NCI-H774 (cell line): Measurements from ENCODE around the gene NAA35.
"Not testable (repeated sequence)": the region's sequence is repeated elsewhere in the genome, so short reads cannot be mapped to it uniquely, and the experiment has no call there.

Source experiments
- DNase-seq: peaks from one replicate; lab custom pipeline; 2025; lab: John Stamatoyannopoulos, UW

Gene NAA35

DNA sequence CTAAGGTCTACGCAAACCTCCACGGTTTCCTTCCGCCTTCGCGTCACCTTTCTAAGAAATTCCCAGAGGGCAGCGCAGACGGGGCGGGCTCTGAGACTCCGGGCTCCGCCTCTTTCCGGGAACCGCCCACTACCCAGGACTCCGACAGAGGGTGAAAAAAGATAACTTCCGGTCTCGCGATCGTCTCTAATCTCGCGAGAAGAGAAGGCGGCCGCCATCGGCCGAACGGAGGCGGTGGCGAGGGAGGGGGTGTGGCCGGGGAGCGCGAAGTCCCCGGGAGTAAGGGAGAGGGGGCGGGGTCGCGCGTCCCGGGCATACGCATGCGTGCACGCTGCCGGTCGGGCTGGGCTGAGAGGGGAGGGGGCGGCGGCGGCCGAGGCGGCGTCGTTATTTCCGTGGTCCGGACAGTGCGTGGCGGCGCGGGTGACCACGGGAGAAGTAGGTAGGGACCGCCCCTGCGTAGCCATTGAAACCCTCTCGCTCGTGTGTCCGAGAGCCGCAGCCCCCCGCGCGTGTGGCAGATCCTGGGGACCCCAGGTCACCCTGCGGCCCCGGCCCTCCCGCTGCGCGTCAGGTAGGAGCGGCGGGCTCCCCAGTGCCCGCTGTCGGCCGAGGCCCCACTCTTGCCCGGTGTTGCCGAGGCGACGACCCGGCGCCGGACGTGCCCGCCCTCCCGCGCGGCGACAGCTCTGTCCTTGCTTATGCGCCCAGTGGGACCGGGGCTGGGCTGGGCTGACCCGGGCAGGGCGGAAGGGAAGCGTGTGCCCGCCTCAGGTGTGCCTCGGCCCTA lies at the start of gene NAA35:
NAA35 (plus strand) TSS at position 315 of the 790 bp plus-strand sequence. CDS start 1,014 bp downstream, outside the sequence.
- peak; percentile 97 for DNase-seq

DNA sequence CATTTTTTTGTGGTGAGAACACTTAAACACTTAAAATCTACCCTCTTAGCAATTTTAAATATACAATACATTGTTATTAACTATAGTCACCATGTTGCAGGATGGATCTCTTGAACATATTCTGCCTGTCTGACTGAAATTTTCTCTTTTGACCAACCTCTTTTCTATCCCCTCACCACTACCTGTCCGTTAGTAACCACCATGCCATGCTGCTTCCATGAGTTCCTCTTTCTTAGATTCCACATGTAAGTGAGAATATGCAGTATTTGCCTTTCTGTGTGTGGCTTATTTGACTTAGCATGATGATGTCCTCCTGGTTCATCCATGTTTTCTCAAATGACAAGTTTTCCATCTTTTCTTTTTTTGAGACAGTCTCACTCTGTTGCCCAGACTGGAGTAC lies 48.5 kb upstream of the NAA35 start:
- DNase-seq = no peak

DNA sequence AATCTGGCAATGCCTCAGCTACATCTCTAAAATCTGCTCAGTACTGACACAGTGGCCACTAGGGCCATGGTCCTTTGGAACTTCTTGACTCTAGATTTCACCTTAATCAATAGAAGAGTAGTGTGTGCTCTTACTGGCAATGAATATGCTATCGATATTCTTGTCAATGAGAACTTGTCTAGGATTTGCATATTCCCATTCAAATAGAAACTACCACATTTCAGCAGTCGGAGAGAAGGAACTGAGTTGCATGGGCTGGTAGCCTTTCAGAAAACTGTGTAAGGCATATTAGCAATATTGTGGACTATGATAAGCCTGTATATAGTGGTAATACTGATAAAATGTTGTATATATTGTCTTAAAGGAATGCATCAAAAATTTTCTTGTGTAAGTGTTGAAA lies 45.3 kb upstream of the NAA35 start:
- DNase-seq = no peak

DNA sequence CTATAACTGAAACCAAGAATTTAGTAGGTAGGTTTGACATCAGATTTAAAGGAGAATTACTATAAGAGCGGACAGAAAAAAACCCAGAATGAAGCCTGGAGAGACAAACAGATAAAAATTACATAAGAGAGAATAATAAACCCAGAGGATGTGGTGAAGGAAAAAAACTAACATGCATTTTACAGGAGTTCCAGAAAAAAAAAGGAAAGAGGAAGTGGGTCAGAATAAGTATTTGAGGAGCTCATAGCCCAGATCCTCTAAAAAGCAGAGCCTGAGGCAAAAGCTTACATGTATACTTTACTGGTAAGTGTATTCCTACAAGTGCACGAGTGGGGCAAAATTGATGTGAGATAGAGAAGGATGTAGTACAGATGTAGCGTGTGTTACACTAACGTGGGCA lies 43.1 kb upstream of the NAA35 start:
- DNase-seq = no peak

DNA sequence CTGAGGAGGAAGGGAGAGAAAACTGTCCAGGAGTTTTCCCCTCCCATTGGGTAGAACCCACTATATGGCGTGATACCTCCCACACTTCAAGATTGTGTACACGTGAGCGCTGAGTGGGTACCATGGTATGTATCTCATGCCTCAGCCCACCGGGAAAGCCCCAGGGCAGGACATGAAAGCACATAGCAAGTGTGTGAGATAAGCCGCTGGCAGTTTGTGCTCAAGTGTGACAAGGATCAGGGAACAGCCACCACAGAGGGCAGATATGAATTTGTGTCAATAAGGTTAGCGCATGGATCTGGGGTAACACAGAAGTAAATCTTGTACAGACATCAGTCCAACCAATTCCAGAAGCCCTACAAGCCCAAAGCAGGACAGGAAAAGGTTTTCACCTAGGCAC lies 42.6 kb upstream of the NAA35 start:
- DNase-seq = no peak

DNA sequence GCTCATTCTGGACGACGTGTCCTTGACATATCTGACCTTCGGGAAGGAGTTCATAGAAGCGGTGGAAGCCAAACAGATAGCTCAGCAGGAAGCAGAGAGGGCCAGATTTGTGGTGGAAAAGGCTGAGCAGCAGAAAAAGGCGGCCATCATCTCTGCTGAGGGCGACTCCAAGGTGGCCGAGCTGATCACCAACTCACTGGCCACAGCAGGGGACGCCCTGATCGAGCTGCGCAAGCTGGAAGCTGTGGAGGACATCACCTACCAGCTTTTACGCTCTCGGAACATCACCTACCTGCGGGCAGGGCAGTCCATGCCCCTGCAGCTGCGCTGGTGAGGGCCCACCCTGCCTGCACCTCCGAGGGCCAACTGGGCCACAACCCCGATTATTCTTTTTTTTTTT lies 41.6 kb upstream of the NAA35 start:
- DNase-seq = no peak

DNA sequence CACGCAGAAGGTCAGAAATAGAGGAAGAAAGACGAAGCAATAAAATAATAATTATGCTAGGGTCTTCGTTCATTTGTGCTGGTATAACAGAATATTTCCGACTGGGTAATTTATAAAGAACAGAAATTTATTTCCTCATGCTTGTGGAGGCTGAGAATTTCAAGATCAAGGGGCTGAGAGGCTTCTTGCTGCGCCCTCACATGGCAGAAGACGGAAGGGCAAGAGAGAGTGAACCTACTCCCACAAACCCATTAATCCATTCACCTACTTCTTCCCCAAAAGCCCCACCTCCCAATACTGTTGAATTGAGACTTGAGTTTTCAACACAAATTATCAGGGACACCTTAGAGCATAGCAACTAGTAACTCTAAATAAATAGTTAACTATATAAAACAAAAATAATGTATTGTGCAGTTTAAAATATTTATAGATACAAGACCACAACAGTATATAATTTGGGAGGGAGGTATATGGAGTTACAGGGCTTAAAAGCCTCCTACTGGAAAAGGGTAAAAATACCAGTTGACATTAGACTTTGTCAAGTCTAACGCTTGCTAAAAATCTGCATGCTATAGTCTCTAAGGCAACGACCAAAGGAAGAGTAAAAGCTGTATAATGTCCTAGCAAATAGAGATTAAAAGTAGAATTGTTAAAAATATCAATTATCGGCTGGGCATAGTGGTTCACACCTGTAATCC lies 40.3 kb upstream of the NAA35 start:
- DNase-seq = no peak

DNA sequence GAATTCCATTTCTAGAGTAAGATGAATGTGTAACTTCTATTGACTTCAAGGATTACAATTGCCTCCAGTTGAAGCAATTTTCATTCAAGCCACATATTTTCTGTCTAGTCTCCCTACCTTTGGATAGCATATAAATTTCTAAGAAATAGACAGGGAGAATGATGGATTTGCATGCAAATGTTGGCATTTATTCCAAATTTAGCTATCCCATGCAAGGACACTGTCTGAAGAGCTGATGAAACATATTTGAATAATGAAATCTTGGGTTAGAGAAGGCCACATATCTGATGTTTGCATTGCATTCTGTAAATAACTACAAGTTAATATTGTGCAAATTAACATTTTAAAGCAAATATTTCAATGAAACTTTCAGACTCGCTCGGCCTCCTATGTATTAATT lies 36.0 kb upstream of the NAA35 start:
- no peak for DNase-seq

DNA sequence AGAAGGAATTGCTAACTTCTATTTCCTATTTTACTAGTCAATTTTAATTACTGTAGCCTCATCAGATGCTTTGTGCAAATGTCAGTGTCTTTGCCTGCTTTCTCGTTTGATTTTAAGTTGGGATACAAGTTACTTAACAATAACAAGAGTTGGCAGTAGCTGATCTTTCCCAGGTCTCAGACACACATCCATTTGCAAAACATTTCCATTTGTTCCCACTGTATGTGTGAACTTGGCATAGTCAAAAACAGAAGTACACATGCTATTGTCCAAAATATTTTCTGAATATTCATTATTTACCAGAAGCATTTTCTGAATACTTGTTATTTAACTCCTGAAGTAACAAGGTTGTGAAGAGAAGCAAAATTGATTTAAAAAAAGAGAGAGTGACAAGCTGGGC lies 35.0 kb upstream of the NAA35 start:
- DNase-seq = no peak

DNA sequence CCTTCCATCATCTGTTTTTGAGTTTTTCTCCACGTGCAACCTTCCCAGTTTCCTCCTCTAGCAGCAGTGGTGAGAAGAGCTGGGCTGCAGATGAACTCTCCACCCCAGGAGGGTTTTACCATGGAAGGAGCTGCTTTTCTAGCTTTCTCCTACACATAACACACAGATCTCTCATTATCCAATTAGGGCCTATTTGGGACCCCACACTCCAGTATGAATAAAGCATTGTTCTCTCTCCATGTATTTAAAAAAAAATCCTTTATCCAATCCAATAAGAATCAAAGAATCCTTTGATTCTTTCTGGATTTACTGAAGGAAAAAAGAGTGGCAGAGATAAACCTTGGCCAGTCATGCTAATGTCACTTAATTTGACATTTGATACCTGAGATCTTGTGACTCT lies 31.6 kb upstream of the NAA35 start:
- no peak for DNase-seq

DNA sequence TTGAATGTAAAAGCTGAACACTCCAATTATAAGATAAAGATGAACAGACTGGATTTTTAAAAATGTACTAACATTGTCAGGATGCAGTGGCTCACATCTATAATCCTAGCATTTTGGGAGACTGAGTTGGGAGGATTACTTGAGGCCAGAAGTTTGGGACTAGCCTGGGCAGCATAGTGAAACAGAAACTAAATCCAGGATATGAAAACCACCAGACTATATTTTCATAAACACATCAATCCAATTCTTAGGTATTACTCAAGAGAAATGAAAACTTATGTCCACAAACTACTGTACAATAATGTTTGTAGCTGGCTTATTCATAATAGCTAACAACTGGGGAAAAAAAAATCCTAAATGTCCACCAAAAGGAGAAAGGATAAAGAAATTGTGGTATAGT lies 26.8 kb upstream of the NAA35 start:
- DNase-seq = no peak

DNA sequence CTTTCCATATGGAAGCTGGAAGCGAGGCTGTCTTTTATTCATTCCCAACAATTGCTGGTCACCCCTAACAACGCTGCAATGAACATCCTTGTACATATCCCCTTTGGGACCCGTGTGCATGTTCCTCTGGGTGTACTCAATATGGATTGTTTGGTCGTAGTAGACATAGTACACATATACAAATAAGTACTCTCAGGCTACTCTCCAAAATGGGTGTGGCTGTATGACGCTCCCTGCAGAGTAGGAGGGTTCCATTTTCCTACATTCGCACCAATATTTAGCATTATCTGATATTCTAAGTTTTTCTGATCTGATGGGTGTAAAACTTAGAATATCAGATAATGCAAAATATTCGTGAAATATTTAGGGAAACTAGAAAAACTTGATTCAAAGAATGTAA lies 23.2 kb upstream of the NAA35 start:
- no peak for DNase-seq

DNA sequence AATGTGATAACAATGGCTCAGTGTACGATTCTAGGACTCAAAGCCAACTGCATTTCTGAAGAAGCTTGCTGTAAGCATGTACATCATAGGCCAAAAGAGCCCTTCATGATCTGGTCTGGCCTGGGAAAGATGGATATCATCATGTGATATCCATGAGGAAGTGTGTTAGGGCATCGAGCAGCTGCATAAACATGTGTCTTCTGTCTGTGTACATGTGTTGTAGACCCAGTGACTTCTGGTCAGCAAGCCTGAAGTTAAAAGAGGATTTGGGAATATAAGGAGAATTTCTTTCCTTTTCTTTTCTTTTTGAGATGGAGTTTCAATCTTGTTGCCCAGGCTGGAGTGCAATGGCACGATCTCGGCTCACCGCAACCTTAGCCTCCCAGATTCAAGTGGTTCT lies 15.5 kb upstream of the NAA35 start:
- DNase-seq = no peak

DNA sequence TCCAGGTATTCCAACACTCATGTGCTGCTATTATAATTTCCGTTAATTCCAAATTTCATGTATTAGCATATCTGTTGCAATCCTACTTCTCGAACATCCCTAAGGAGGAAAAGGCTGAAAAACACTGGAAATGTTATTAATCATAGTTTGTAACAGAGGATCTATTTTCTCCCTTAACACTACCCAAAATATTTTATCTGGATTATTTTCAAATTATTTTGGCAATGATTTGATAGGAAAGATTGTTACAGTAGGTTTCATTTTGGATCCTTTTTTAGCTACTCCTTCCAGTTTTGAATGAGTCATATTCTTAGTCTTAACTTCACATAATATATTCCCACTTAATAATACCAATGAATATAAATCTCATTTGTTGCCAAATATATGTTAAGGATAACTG lies 13.9 kb upstream of the NAA35 start:
- DNase-seq = no peak

DNA sequence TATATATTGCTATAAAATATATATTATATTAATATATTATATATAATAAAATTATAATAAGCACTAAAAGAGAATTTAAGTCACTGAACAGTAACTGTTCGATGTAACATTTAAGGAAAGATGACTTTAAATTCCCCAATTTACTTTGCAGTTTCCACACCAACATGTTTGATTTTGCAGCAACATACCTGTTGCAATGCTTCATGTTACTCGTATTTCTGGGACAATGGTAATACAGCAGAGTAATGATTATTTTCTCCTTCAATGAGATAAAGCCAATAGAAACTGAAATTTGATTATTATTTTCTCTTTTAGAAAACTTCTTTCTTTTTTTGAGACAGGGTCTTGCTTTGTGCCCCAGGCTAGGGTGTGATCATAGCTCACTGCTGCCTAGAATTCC lies 9.5 kb upstream of the NAA35 start:
- no peak for DNase-seq

DNA sequence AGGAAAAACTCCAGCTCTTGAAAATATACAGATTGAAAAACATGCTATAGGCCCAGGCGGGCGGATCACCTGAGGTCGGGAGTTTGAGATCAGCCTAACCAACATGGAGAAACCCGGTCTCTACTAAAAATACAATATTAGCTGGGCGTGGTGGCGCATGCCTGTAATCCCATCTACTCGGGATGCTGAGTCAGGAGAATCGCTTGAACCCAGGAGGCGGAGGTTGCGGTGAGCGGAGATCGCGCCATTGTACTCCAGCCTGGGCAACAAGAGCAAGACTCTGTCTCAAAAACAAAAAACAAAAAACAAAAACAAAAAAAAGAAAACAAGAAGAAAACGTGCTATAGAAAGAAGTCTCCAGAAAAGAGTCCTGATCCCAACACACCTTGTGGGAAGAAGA lies 5.0 kb upstream of the NAA35 start:
- not testable (repeated sequence) for DNase-seq

DNA sequence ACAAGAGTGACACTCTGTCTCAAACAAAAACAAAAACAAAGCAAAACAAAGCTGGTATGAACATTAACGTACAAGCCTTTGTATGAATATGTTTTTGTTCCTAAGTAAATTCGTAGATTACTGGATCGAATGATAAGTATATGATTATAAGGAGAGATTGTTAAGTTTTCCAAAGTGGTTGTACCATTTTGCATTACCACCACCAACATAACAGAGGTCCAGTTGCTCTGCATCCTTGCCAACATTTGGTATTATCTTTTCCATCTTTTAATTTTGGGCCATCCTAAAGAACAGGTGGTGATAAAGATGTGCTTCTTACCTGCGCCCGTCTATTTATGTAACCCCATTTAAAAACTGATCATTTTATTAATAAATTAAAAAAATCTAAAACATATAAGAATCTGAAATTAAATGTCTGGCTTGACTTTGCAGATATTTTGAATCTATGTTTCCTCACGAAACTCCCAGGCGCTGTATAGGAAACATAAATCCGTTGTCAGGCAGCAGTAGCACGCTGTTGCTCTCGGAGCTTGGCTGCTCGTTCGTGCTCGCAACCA lies 593 bp upstream of the NAA35 start:
- DNase-seq = no peak

DNA sequence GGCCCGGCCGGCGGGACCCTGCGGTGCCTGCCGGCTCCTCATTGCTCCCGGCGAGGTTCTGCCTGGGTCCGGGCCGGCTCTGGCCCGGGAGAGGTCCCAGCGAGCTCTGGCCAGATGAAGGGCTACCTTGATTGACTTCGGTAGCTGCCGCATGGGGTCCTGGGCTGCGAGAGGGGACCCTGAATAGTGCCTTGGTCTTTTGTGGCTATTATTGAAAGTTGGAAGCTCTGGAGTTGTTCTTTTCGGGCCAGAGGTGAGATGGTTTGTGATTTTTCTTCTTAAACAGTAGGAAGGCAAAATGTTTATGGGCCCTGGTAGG lies 635 bp downstream of the NAA35 start:
- no peak for DNase-seq

DNA sequence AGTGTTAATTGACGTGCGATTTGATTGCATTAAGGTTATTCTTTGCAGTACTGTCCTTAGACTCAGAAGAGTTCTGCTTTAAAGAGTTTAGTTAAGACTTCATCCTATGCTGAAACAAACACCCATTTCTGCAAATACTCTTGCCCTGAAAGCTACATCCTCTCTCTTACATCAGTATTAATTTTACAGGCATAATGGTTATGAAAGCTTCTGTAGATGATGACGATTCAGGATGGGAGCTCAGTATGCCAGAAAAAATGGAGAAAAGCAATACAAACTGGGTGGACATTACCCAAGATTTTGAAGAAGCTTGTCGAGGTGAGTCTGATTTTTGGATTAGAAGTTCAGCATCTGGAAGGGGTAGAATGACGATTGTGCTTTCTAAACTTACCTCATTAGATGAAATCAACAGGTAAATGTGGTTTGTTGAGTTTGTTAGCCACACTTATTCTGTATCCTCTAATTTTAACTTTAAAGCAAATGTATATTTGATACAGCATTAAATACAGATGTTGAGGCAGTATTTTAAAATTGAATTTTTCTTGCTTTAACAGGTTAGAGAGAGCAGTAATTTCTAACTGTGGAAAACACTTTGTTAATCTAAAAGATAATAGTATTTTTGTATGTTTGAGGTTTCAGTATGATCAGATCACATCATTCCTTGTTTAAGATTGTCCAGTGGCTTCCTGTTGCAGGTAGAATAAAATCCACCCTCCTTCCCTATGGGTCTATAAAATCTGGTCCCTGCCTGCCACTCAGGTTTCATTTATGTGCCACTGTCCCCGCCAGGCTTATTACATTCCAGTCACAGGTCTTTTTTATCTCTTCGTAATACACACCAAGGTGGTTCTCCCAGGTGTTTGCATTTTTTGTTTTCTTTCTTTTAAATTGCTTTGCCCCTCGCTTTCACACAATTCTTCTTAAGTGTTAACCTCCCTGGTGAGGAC lies 1.3 kb downstream of the NAA35 start:
- DNase-seq = no peak

DNA sequence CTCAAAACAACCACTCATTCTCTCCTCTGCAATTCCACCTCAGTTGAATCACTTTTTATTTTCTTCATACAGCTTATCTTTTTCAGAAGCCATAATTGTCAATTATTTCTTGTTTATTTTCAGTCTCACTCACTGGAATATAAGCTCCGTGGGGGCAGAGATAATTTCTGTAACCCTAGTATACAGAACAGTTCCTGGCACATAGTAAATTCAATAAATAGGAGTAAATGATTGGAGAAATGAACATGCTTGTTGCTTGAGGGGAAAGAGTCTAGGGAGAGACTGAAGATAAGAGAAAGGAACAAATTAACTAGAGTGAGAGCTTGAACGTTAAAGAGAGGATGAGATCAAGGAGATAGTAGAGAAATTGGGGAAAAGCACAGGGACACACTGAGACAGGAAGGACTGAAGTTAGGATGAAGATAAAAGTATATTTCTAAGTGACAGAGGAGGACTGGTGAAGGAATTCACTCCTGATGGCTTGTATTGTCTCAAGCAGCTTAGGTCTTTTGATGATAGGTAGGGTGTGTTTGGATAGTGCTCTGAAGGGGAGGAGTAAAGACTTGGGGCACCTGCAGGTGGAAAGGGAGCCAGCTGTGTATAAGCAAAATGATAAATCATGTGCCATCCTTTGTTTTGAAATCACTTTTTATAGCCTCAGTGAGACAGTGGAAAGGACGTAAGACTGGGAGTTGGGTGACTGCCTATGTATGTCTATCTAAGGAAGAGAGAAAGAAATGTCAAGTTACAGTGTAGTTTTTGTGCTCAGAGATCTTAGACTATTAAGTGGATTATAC lies 2.2 kb downstream of the NAA35 start:
- no peak for DNase-seq

DNA sequence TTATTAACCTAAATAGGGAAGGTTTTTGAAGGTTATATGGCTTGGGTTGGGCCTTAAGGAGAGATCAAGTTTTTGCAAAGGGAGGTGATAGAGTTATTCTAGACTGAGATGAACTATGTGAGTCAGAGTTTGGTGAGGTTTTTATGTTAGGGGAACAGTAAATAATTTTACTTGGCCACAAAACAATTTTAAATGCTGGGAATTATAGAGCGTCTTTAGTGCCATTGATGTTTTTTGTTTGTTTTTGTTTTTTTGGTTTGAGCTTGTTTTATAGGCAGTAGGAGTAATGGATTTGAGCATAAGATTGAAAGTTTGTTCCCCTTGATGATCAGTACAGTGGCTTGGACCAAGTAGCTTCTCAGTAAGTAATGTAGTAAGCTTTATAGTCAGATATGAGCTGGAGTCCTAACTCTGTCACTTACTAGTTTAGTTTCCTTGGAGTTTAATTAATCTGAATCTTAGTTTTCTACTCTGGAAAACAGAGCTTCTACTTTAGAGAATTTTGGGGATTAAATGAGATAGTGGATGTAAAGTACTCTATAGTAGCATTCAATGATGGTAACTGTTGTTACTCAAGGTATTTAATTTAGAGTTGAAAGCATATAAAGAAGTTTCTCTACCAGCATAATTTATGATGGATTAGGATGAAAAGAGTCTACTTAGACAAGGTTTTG lies 2.9 kb downstream of the NAA35 start:
- no peak for DNase-seq
